Measurements from ENCODE around the gene PWWP3B. TPM values are rescaled to one million over a fixed set of nuclear protein-coding genes. Genes with fewer than 3 reads are reported as not detected.

Gene PWWP3B
- polyA plus RNA-seq, 1 of the 3 experiments (the other 2 are of a cell fraction) = not detected

DNA sequence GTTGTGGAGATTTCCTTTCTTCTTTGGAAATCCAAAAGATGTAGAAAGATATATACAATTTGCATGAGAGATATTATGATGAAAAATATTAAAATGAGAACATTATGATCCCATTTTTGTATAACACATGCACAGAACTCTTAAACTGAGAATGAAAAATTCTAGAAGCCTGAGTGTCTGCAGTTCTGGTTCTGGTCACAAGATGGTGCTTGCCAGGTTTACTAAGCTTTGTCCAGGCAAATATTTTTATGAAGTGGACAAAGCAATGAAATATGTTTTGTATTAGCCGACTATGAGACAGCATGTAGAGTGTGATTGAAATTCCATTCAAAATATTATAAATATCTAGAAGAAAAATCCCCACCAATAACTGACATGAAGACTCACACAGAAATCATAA lies 2.2 kb downstream of the PWWP3B start:
- Histone ChIP-seq H3K4me1 (ENCODE audit: control insufficient read depth in 1 of 2, insufficient read depth in 2 of 2, low read depth in 1 of 2, low read length in 1 of 2) (no peaks in the 10 kb centered on the region), H3K9me3 (no peaks in the 10 kb centered on the region), H3K27me3 (ENCODE audit: insufficient read depth) (peaks cover 8% of the 10 kb centered on the region; the same call in 1 of the 2 replicates), H2AFZ (ENCODE audit: low read depth) (no peak overlapping the region), H4K20me1 (ENCODE audit: insufficient read depth) (no peaks in the 10 kb centered on the region), H3K9ac (no peak overlapping the region), H3K27ac (ENCODE audit: low read depth in 2 of 2, low read length in 1 of 2) (no peak overlapping the region), H3K79me2 (ENCODE audit: insufficient read depth) (no peaks in the 10 kb centered on the region), H3K4me2 (no peak overlapping the region), H3K36me3 (replicated peaks in 1 of 2; ENCODE audit: control insufficient read depth in 1 of 2, insufficient read depth in 2 of 2, low read length in 1 of 2) (no peaks in the 10 kb centered on the region), H3F3A (replicated peaks; ENCODE audit: insufficient read depth) (no peaks in the 10 kb centered on the region), H3K9me2 (no peaks in the 10 kb centered on the region), H3K4me3 (ENCODE audit: low read depth in 2 of 2, low read length in 1 of 2) (no peak overlapping the region)
- peak; percentile 41 for TF ChIP-seq RAD21 (IDR thresholded peaks at IDR 0.05; ENCODE audit: low read length)
- no peak for TF ChIP-seq GATA2 (CRISPR knock-in tag; IDR thresholded peaks at IDR 0.05)
- TF ChIP-seq, protein P1, sequence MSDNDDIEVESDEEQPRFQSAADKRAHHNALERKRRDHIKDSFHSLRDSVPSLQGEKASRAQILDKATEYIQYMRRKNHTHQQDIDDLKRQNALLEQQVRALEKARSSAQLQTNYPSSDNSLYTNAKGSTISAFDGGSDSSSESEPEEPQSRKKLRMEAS (IDR thresholded peaks at IDR 0.05; ENCODE audit: low read depth) = no peak
- TF ChIP-seq, protein P2, sequence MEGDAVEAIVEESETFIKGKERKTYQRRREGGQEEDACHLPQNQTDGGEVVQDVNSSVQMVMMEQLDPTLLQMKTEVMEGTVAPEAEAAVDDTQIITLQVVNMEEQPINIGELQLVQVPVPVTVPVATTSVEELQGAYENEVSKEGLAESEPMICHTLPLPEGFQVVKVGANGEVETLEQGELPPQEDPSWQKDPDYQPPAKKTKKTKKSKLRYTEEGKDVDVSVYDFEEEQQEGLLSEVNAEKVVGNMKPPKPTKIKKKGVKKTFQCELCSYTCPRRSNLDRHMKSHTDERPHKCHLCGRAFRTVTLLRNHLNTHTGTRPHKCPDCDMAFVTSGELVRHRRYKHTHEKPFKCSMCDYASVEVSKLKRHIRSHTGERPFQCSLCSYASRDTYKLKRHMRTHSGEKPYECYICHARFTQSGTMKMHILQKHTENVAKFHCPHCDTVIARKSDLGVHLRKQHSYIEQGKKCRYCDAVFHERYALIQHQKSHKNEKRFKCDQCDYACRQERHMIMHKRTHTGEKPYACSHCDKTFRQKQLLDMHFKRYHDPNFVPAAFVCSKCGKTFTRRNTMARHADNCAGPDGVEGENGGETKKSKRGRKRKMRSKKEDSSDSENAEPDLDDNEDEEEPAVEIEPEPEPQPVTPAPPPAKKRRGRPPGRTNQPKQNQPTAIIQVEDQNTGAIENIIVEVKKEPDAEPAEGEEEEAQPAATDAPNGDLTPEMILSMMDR (IDR thresholded peaks at IDR 0.05) = peak; percentile 65
- no peak for TF ChIP-seq ELF1 (IDR thresholded peaks at IDR 0.05)
- no peak for TF ChIP-seq FOSL2 (IDR thresholded peaks at IDR 0.05; ENCODE audit: borderline replicate concordance, low read depth)
- no peak for TF ChIP-seq TCF12 (IDR thresholded peaks at IDR 0.05)
- no peak for TF ChIP-seq EP300 (IDR thresholded peaks at IDR 0.05; ENCODE audit: borderline replicate concordance in 1 of 2, low read depth in 1 of 2, low read length in 1 of 2)
- peak; percentile 7 for DNase-seq
- CTCF ChIA-PET = interaction anchor here (1.1 to 1.4 kb wide), 2 partner anchors 9 to 10 kb away, joined by 3 to 6 read pairs; no protein-coding TSS in a partner anchor
- POLR2A ChIA-PET = no interaction called here
- 4% methylated on average over 1 of the region's 1 CpG for WGBS (ENCODE audit: low lambda C conversion rate)

DNA sequence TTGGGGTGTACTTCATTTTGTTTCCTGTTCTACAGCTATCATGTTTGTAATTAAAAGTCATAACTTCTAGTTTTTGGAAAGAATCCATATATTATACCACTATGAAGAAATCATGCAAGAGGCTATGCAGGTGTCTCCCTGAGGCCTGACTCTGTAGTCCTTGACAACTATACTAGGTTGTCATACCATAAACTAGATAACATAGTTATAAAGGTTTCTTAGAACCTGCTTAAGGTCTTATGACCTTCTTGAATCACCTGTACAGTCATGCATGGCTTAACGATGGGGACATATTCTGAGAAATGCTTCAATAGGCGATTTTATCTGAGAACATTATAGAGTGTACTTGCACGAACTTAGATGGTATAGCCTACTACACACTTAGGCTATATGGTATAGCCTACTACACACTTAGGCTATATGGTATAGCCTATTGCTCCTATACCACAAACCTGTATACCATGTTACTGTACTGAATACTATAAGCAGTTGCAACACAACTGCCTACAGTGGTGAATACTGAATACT lies 3.3 kb downstream of the PWWP3B start:
- Histone ChIP-seq H3K9me3 (no peaks in the 10 kb centered on the region), H3K9ac (no peak overlapping the region), H3F3A (replicated peaks; ENCODE audit: insufficient read depth) (no peaks in the 10 kb centered on the region), H3K27ac (ENCODE audit: low read depth in 2 of 2, low read length in 1 of 2) (no peak overlapping the region), H3K36me3 (replicated peaks in 1 of 2; ENCODE audit: control insufficient read depth in 1 of 2, insufficient read depth in 2 of 2, low read length in 1 of 2) (no peaks in the 10 kb centered on the region), H2AFZ (ENCODE audit: low read depth) (no peak overlapping the region), H3K27me3 (ENCODE audit: insufficient read depth) (peaks cover 12% of the 10 kb centered on the region), H4K20me1 (ENCODE audit: insufficient read depth) (no peaks in the 10 kb centered on the region), H3K79me2 (ENCODE audit: insufficient read depth) (no peaks in the 10 kb centered on the region), H3K4me2 (no peak overlapping the region), H3K4me3 (ENCODE audit: low read depth in 2 of 2, low read length in 1 of 2) (no peak overlapping the region), H3K9me2 (no peaks in the 10 kb centered on the region), H3K4me1 (ENCODE audit: control insufficient read depth in 1 of 2, insufficient read depth in 2 of 2, low read depth in 1 of 2, low read length in 1 of 2) (no peaks in the 10 kb centered on the region)
- WGBS (ENCODE audit: low lambda C conversion rate) = 0% methylated on average over 3 of the region's 3 CpGs
- ChIA-PET CTCF (no interaction called here), POLR2A (no interaction called here)
- DNase-seq = no peak
- TF ChIP-seq SMC3 (IDR thresholded peaks at IDR 0.05; ENCODE audit: low read depth, low read length) = no peak
- no peak for TF ChIP-seq FOXM1 (IDR thresholded peaks at IDR 0.05; ENCODE audit: low read depth)
- TF ChIP-seq, protein P1 (IDR thresholded peaks at IDR 0.05; ENCODE audit: low read depth) = no peak
- TF ChIP-seq TEAD4 (IDR thresholded peaks at IDR 0.05; ENCODE audit: borderline replicate concordance, insufficient read depth) = no peak

Measured in SK-N-SH (cell line).